NB4 (cell line): ENCODE data around the gene NRARP.

ENCODE experiments used
- MYC ChIP-seq: IDR thresholded peaks from 2 replicates; pipeline ENCODE4 v1.6.1; 2011; ENCODE audit warnings: low read depth, low read length
- POLR2A ChIP-seq: IDR thresholded peaks from 2 replicates; pipeline ENCODE4 v1.6.1; 2011; ENCODE audit warnings: mild to moderate bottlenecking; ENCODE audit not compliant: insufficient read length; ENCODE audit errors: extremely low read depth
- TF ChIP-seq, protein P1 (sequence below): IDR thresholded peaks from one replicate; pipeline ENCODE4 v1.5.1; 2012; ENCODE audit warnings: low read depth, low read length
- TF ChIP-seq, protein P2 (sequence below): IDR thresholded peaks from 2 replicates; pipeline ENCODE4 v1.6.1; 2011; ENCODE audit warnings: low read depth, low read length

DNA sequence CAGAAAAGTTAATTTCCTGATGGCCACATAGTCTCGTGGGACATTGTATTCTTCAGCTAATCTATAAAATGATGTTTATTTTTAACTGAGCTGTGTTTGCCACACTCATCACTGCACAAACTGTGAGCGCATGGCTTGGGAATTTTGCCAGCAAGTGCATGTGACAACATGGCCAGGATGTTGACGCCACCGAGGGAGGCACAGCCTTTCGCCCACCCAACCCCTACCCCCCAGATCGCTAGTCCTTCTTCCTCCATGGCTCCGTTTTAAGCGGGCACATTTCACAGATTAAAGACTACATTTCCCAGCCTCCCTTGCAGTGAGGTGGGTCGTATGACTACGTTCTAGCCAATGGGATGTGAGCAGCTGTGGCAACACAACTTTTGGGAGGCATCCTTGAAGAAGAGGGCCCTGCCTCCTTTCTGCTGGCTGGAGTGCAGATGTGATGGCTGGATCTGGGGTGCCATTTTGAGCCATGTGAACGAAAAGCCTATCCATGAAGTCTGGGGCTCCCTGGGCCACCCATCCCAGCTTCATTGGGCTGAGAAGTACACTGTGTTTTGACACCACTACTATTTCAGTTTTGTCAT lies 7.9 kb downstream of the NRARP start:
- TF ChIP-seq, protein P1, sequence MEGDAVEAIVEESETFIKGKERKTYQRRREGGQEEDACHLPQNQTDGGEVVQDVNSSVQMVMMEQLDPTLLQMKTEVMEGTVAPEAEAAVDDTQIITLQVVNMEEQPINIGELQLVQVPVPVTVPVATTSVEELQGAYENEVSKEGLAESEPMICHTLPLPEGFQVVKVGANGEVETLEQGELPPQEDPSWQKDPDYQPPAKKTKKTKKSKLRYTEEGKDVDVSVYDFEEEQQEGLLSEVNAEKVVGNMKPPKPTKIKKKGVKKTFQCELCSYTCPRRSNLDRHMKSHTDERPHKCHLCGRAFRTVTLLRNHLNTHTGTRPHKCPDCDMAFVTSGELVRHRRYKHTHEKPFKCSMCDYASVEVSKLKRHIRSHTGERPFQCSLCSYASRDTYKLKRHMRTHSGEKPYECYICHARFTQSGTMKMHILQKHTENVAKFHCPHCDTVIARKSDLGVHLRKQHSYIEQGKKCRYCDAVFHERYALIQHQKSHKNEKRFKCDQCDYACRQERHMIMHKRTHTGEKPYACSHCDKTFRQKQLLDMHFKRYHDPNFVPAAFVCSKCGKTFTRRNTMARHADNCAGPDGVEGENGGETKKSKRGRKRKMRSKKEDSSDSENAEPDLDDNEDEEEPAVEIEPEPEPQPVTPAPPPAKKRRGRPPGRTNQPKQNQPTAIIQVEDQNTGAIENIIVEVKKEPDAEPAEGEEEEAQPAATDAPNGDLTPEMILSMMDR: no peak
- TF ChIP-seq POLR2A: no peak
- TF ChIP-seq, protein P2, sequence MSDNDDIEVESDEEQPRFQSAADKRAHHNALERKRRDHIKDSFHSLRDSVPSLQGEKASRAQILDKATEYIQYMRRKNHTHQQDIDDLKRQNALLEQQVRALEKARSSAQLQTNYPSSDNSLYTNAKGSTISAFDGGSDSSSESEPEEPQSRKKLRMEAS: no peak; the same call in 1 of the 2 replicates
- no peak for TF ChIP-seq MYC
